Ovary (tissue), 9 donors: ENCODE measurements around the gene PTDSS2. TPM values are rescaled to one million over a fixed set of nuclear protein-coding genes. Genes with fewer than 3 reads are reported as not detected.

ENCODE experiments used
- DNase-seq, 5 donors: peaks; one replicate each; pipeline ENCODE4 v3.0.0-alpha.2; 2019 to 2020
- H3K27ac ChIP-seq, 2 donors: fragments of 200-600 bp; one replicate each; pipeline versions ENCODE4 v1.5.1 to v1.8.0; 2019 to 2022
- H3K27me3 ChIP-seq: fragments of 200-600 bp; one replicate; pipeline ENCODE4 v1.8.0; 2022
- H3K36me3 ChIP-seq: fragments of 200-600 bp; sonication (generic); one replicate; pipeline ENCODE4 v1.5.1; 2019
- H3K4me1 ChIP-seq: one replicate; pipeline ENCODE4 v1.8.1; 2013; ENCODE audit warnings: mild to moderate bottlenecking, moderate library complexity; ENCODE audit not compliant: insufficient read depth
- H3K4me3 ChIP-seq: fragments of 200-600 bp; sonication (generic); one replicate; pipeline ENCODE4 v1.5.1; 2017
- H3K9me3 ChIP-seq, 2 donors: fragments of 200-600 bp in 1 of 2; sonication (generic) in 1 of 2; one replicate each; pipeline versions ENCODE4 v1.5.1 to v1.8.1; 2013 to 2019; ENCODE audit warnings: mild to moderate bottlenecking in 1 of 2, moderate library complexity in 1 of 2
- EP300 ChIP-seq: sonication (generic); formaldehyde crosslinking; IDR thresholded peaks from one replicate; pipeline ENCODE4 v1.6.1; 2017; ENCODE audit warnings: antibody characterized with exemption
- POLR2A ChIP-seq: fragments of 450-650 bp; IDR thresholded peaks from one replicate; pipeline ENCODE4 v1.6.1; 2017; ENCODE audit warnings: antibody characterized with exemption, mild to moderate bottlenecking, moderate library complexity
- WGBS, 3 donors: extraction: QIAGEN DNeasy Blood & Tissue Kit in 1 of 3; methylation state at CpG; one replicate each; pipeline versions ENCODE4 v1.1.5 to v1.1.7; 2013 to 2017; 5-methylcytosine and 5-hydroxymethylcytosine counted together
- intact Hi-C, 4 donors: fragments of 100-400 bp; cut with DNase I; formaldehyde crosslinking; loops; one replicate each; pipeline versions ENCODE4 v1.11.0 to v1.15.1; 2022 to 2023
- polyA plus RNA-seq, 2 donors: library from polyadenylated mRNA; stranded (reverse); fragments of 200-250 nt in 1 of 2; fragments of 350-450 nt in 1 of 2; fragmentation: Illumina TruSeq in 1 of 2; extraction: RNeasy Lipid Tissue Mini Kit (QIAGEN cat#74804) in 1 of 2; gene quantifications; one replicate each; pipeline ENCODE4 v1.2.3, GENCODE V29; 2013 to 2014
- total RNA-seq, 7 donors: library from RNA; depleted of rRNA in 2 of 7; stranded (reverse); fragments of >200 nt in 2 of 7; fragmentation: NEBNext Ultra II Directional in 3 of 7; extraction: Animal tissue kit (Norgen Biotek cat#: 25700) in 3 of 7; gene quantifications; one replicate each; pipeline versions ENCODE4 v1.1.0 to v1.2.4, GENCODE V29; 2016 to 2023
- TF ChIP-seq, protein P1 (sequence below), 3 donors: fragments of 450-650 bp in 2 of 3; fragments of 200-600 bp in 1 of 3; IDR thresholded peaks; one replicate each; pipeline versions ENCODE4 v1.5.1 to v1.8.0; 2016 to 2022; ENCODE audit warnings: antibody characterized with exemption in 3 of 3, mild to moderate bottlenecking in 1 of 3
- donor health status: DM: no; HTN: no; CAD: no; lungs with moderate emphysema.
- donor health status: DM: no; HTN: no; CAD: no.
- donor health status: Bipolar disorder and iron deficiency.
- donor health status: DM: yes; HTN: yes; CAD: no.
- donor health status: DM: no; HTN: no; CAD: no.
- donor health status: DM: yes; HTN: yes; CAD: no.

Gene PTDSS2
- total and polyA plus RNA-seq, 9 donors = 17.1 to 56.5 (median 38.8) TPM

DNA sequence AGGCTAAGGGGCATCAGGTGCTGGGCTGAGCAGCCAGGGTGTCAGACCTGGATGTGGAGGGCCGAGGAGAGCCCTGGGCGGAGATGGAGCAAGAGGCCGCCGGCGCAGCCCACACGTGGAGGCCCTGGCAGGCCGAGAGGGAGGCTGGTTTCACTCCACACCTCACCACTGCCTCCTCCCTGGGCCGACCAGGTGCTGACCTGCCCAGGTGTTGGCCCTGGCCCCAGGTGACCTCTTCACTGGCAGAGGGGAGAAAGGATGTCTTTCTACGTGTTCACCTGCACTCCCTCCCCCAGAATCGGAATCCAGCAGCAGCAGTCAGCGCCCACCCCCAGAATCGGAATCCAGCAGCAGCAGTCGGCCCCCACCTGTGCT is 9.0 kb upstream of the PTDSS2 start:
- DNase-seq = peak in 1 of 5 donors; percentile 14
- no peak overlapping the region for H3K4me3 ChIP-seq
- H3K9me3 ChIP-seq = no peaks in the 10 kb centered on the region
- H3K36me3 ChIP-seq = no peaks in the 10 kb centered on the region
- 16 to 22% (median 22%) methylated on average over 13 of the region's 13 CpGs for WGBS, 3 donors
- H3K27me3 ChIP-seq = no peaks in the 10 kb centered on the region
- TF ChIP-seq, protein P1, sequence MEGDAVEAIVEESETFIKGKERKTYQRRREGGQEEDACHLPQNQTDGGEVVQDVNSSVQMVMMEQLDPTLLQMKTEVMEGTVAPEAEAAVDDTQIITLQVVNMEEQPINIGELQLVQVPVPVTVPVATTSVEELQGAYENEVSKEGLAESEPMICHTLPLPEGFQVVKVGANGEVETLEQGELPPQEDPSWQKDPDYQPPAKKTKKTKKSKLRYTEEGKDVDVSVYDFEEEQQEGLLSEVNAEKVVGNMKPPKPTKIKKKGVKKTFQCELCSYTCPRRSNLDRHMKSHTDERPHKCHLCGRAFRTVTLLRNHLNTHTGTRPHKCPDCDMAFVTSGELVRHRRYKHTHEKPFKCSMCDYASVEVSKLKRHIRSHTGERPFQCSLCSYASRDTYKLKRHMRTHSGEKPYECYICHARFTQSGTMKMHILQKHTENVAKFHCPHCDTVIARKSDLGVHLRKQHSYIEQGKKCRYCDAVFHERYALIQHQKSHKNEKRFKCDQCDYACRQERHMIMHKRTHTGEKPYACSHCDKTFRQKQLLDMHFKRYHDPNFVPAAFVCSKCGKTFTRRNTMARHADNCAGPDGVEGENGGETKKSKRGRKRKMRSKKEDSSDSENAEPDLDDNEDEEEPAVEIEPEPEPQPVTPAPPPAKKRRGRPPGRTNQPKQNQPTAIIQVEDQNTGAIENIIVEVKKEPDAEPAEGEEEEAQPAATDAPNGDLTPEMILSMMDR (IDR thresholded peaks at IDR 0.05) = no peak
- TF ChIP-seq EP300 = no peak
- no peak for TF ChIP-seq POLR2A
- H3K27ac ChIP-seq = no peak overlapping the region
- intact Hi-C loops = no loop called here
- no peaks in the 10 kb centered on the region for H3K4me1 ChIP-seq

DNA sequence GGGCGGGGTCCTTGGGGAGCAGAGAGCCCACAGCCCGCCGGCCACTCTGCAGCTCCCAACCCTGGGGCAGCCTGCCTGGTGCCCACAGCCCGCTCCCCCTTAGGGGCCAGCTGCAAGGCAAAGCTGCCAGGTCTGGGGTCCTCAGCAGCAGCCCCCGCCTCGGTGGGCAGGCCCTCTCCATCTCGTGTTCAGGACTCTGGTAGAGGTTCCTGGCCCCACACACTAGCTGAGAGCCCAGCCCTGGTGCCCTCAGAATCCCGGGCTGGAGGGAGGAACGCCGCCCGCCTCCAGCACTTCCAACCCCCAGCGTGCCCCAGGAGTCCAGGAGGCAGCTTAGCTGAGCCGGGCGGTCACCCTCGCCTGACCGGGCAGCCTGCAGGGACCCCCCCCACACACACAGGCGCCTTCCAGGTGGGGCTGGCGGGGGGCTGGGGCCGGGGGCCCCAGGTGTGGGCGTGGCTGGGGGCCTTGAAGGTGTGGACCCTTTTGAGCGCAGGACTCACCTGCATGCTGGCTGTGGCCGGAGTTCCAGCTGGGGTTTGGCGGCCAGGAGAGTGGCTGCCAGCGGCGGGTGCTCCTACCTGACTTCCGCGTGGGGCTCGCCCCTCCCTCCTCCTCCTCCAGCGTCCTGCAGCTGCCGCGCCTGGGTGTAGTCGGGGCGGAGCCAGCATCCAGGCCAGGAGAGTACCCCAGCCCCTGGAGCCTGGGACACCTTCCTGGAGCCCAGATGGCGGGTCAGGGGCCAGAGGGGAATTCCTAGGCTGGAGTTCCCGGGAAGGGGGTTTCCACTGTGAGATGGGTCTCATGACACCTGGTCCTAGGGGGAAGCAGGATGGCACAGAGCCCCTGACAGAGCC is 8.4 kb upstream of the PTDSS2 start, which contains the start of gene ANO9:
Gene ANO9 (minus strand): TSS at position 594 of the 857 bp plus-strand sequence. CDS start 85 bp downstream, at position 509.
- WGBS, 3 donors = 6 to 16% (median 7%) methylated on average over 29 to 35 of the region's 35 CpGs
- H3K4me3 ChIP-seq = peak within 1 kb of the TSS; percentile 22
- H3K9me3 ChIP-seq = no peaks in the 10 kb centered on the region
- TF ChIP-seq EP300 (no peak), POLR2A (no peak)
- TF ChIP-seq, protein P1 (IDR thresholded peaks at IDR 0.05) = no peak
- peak in 1 of 5 donors; percentile 24 for DNase-seq
- no peaks in the 10 kb centered on the region for H3K36me3 ChIP-seq
- no peaks in the 10 kb centered on the region for H3K27me3 ChIP-seq
- no peaks in the 10 kb centered on the region for H3K4me1 ChIP-seq
- H3K27ac ChIP-seq = no peak within 1 kb of the TSS
- intact Hi-C loops = no loop called here

DNA sequence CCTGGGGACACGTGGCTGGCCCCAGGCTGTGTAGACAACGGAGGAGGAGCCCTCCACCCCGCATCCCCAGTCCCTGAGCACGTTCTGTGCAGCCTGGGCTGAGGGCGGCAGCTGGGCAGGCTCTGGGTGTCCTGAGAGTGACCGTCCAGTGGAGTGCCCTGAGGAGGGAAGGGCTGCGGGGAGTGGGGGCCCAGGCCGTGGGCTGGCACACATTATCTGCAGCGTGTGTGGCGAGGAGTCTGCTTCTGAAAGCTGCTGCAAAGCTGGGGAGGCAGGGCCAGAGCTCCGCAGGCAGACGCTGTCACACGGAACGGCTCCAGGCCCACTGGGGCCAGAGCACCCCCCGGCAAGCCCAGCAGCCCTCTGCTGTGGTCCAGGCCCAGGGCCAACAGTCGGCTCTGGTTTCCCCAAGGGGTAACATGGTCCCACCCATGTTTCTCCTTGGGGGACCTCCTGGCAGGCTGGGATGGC is 7.4 kb upstream of the PTDSS2 start:
- H3K27me3 ChIP-seq = no peaks in the 10 kb centered on the region
- intact Hi-C loops = no loop called here
- H3K4me1 ChIP-seq = no peaks in the 10 kb centered on the region
- WGBS, 3 donors = 16 to 40% (median 26%) methylated on average over 6 to 16 of the region's 16 CpGs
- H3K4me3 ChIP-seq = no peak overlapping the region
- no peaks in the 10 kb centered on the region for H3K36me3 ChIP-seq
- no peaks in the 10 kb centered on the region for H3K9me3 ChIP-seq
- no peak overlapping the region for H3K27ac ChIP-seq
- peak in 1 of 5 donors; percentile 18 for DNase-seq
- TF ChIP-seq POLR2A (no peak), EP300 (no peak)
- TF ChIP-seq, protein P1 (IDR thresholded peaks at IDR 0.05) = no peak

DNA sequence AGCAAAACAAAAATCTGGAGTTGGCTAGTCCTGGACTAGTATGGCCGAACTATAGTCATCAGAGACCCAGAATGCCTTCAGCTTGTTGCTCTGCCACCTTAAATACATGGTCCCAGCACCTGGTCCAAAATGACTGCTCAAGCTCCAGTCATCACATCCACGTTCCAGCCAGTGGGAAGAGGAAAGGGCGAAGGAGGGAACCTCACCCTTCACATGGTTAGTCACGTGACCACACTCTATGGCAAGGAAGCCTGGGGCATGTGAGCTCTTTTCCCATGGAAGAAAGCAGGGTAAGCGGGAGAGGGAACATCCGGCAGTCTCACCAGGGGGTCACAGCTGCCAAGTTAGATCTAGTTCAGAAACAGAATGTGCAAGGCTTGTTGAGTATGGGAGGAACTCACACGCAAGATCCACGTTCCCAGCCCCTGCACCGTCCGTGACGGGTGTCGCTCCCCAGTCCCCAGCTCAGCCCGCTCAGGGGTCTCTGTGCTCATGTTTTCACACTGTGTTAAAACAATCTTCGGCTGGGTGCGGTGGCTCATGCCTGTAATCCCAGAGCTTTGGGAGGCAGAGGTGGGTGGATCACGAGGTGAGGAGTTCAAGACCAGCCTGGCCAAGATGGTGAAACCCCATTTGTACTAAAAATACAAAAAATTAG is 6.4 kb upstream of the PTDSS2 start:
- Histone ChIP-seq H3K4me3 (no peak overlapping the region), H3K27ac (no peak overlapping the region), H3K27me3 (no peaks in the 10 kb centered on the region), H3K36me3 (no peaks in the 10 kb centered on the region), H3K4me1 (no peaks in the 10 kb centered on the region), H3K9me3 (no peaks in the 10 kb centered on the region)
- whole genome bisulfite sequencing, 3 donors = 55 to 61% (median 59%) methylated on average over 16 of the region's 16 CpGs
- intact Hi-C loops = no loop called here
- DNase-seq = peak in 1 of 5 donors; percentile 12
- TF ChIP-seq, protein P1 (IDR thresholded peaks at IDR 0.05) = no peak
- no peak for TF ChIP-seq POLR2A
- no peak for TF ChIP-seq EP300
